Astrocyte (in vitro differentiated cells and primary cell): ENCODE data around the gene NT5E. TPM values are rescaled to one million over a fixed set of nuclear protein-coding genes. Genes with fewer than 3 reads are reported as not detected.

Source experiments
- DNase-seq: peaks from one replicate; pipeline ENCODE4 v3.0.0-alpha.2; 2010; ENCODE audit warnings: low read depth
- FAIRE-seq: peaks from 2 replicates; lab custom pipeline; 2011; peaks lifted over from hg19 to GRCh38; lab: Jason Lieb, UNC
- H2AFZ ChIP-seq: 2 replicates; pipeline ENCODE4 v1.6.0; 2012; ENCODE audit warnings: low read depth, low read length, inconsistent platforms
- H3K27ac ChIP-seq: 2 replicates; pipeline ENCODE4 v1.5.1; 2011; ENCODE audit warnings: low read depth, low read length, inconsistent platforms
- H3K27me3 ChIP-seq: 2 replicates; pipeline ENCODE4 v1.6.0; 2011; ENCODE audit warnings: low read length, inconsistent platforms; ENCODE audit not compliant: insufficient read depth
- H3K36me3 ChIP-seq: 2 replicates; pipeline ENCODE4 v1.5.1; 2011; ENCODE audit warnings: low read length, inconsistent platforms; ENCODE audit not compliant: insufficient read depth
- H3K4me1 ChIP-seq: 2 replicates; pipeline ENCODE4 v1.5.1; 2011; ENCODE audit warnings: low read length, inconsistent platforms; ENCODE audit not compliant: insufficient read depth
- H3K4me2 ChIP-seq: 2 replicates; pipeline ENCODE4 v1.6.0; 2012; ENCODE audit warnings: low read length, inconsistent platforms
- H3K4me3 ChIP-seq: 2 replicates; pipeline ENCODE4 v1.5.1; 2011; ENCODE audit warnings: low read depth, mild to moderate bottlenecking, low read length, inconsistent platforms; ENCODE audit not compliant: insufficient read depth
- H3K79me2 ChIP-seq: 2 replicates; pipeline ENCODE4 v1.6.0; 2012; ENCODE audit warnings: mild to moderate bottlenecking, low read length, inconsistent platforms; ENCODE audit not compliant: insufficient read depth
- H3K9ac ChIP-seq: 2 replicates; pipeline ENCODE4 v1.6.0; 2012; ENCODE audit warnings: mild to moderate bottlenecking, low read length, inconsistent platforms
- H3K9me3 ChIP-seq: 2 replicates; pipeline ENCODE4 v1.5.1; 2012; ENCODE audit warnings: low read depth, mild to moderate bottlenecking, low read length, inconsistent platforms; ENCODE audit not compliant: insufficient read depth
- H4K20me1 ChIP-seq: 2 replicates; pipeline ENCODE4 v1.6.0; 2012; ENCODE audit warnings: low read length, inconsistent platforms; ENCODE audit not compliant: insufficient read depth
- H3K27ac Mint-ChIP-seq: one replicate; pipeline ENCODE4 v1.8.0; 2021; ENCODE audit warnings: mild to moderate bottlenecking, mixed read lengths; ENCODE audit not compliant: unreplicated experiment
- H3K27me3 Mint-ChIP-seq: one replicate; pipeline ENCODE4 v1.8.0; 2021; ENCODE audit warnings: low read depth, mixed read lengths; ENCODE audit not compliant: unreplicated experiment
- H3K36me3 Mint-ChIP-seq: one replicate; pipeline ENCODE4 v1.8.0; 2021; ENCODE audit warnings: low read depth, mixed read lengths; ENCODE audit not compliant: unreplicated experiment
- H3K4me1 Mint-ChIP-seq: one replicate; pipeline ENCODE4 v1.8.0; 2021; ENCODE audit warnings: low read depth, mixed read lengths; ENCODE audit not compliant: unreplicated experiment
- H3K4me3 Mint-ChIP-seq: one replicate; pipeline ENCODE4 v1.8.0; 2021; ENCODE audit warnings: mild to moderate bottlenecking, moderate library complexity, mixed read lengths; ENCODE audit not compliant: unreplicated experiment
- H3K9me3 Mint-ChIP-seq: one replicate; pipeline ENCODE4 v1.8.0; 2021; ENCODE audit warnings: mild to moderate bottlenecking, mixed read lengths; ENCODE audit not compliant: unreplicated experiment
- EZH2 ChIP-seq: IDR thresholded peaks from 2 replicates; pipeline ENCODE4 v1.6.1; 2012; ENCODE audit warnings: mild to moderate bottlenecking, low read length, inconsistent platforms; ENCODE audit not compliant: insufficient read depth
- total RNA-seq: library from RNA; stranded (reverse); gene quantifications from 2 replicates; pipeline ENCODE4 v1.2.1, GENCODE V29; 2021
- TF ChIP-seq, protein P1 (sequence below): IDR thresholded peaks from 2 replicates; pipeline ENCODE4 v1.5.1; 2011; ENCODE audit warnings: low read depth, mild to moderate bottlenecking, inconsistent platforms, low read length, moderate library complexity; ENCODE audit not compliant: insufficient read depth

Gene NT5E
- total RNA-seq, 1 donor from 2014 or later, result 77.4 TPM

DNA sequence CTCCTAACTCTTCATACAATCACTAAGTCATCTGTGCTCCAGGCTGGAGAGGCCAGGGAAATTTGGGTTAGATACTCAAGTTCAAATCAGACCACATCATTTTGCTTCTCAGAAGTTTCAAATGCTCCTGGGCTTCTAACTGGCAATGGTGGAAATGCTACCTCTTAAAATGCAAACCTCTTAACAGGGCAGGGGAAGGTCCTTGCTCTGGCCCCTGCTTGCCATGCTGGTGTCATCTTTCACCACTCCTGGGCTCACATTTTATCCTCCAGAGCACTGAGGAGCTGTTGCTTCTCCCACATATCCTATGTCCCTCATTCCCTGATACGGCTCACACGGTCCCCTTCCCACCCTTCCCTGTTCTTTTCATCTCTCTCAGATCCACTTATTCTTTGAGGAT, 41.8 kb upstream of the NT5E start:
- no peak overlapping the region for H3K4me2 ChIP-seq
- no peak for FAIRE-seq
- H3K4me1 Mint-ChIP-seq, result peaks cover 39% of the 10 kb centered on the region
- no peaks in the 10 kb centered on the region for H4K20me1 ChIP-seq
- no peak overlapping the region for H3K4me3 ChIP-seq
- no peak overlapping the region for H3K27ac Mint-ChIP-seq
- no peak overlapping the region for H3K27ac ChIP-seq
- TF ChIP-seq EZH2, result no peak
- TF ChIP-seq, protein P1, sequence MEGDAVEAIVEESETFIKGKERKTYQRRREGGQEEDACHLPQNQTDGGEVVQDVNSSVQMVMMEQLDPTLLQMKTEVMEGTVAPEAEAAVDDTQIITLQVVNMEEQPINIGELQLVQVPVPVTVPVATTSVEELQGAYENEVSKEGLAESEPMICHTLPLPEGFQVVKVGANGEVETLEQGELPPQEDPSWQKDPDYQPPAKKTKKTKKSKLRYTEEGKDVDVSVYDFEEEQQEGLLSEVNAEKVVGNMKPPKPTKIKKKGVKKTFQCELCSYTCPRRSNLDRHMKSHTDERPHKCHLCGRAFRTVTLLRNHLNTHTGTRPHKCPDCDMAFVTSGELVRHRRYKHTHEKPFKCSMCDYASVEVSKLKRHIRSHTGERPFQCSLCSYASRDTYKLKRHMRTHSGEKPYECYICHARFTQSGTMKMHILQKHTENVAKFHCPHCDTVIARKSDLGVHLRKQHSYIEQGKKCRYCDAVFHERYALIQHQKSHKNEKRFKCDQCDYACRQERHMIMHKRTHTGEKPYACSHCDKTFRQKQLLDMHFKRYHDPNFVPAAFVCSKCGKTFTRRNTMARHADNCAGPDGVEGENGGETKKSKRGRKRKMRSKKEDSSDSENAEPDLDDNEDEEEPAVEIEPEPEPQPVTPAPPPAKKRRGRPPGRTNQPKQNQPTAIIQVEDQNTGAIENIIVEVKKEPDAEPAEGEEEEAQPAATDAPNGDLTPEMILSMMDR, result no peak
- H3K36me3 Mint-ChIP-seq, result no peaks in the 10 kb centered on the region
- H3K27me3 ChIP-seq, result no peaks in the 10 kb centered on the region
- no peak overlapping the region for H3K4me3 Mint-ChIP-seq
- H3K9me3 ChIP-seq, result no peaks in the 10 kb centered on the region
- no peaks in the 10 kb centered on the region for H3K9me3 Mint-ChIP-seq
- DNase-seq, result no peak
- no peak overlapping the region for H3K9ac ChIP-seq
- no peaks in the 10 kb centered on the region for H3K36me3 ChIP-seq
- H2AFZ ChIP-seq, result no peak overlapping the region
- H3K4me1 ChIP-seq, result peaks cover 35% of the 10 kb centered on the region
- no peaks in the 10 kb centered on the region for H3K27me3 Mint-ChIP-seq
- no peaks in the 10 kb centered on the region for H3K79me2 ChIP-seq

DNA sequence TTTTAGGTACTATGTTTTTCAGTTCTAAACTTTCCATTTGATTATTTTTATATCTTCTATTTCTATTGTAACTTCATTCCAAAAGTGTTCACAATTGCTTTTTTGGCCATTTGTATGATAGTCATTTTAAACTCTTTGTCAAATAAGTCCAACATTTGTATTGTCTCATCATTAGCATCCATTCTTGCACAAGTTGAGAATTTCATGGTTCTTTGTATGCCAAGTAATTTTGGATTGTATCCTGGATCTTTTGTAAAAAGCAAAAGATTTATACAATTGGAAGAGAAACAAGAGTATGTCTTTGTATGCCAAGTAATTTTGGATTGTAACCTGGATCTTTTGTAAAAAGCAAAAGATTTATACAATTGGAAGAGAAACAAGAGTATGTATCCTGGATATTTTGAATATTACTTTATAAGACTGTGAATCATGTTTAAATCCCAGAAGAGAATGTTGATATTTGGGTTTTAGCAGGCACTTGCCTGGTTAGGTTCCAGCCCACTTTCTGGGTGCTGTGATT, 36.9 kb upstream of the NT5E start:
- no peak overlapping the region for H3K27ac ChIP-seq
- H3K79me2 ChIP-seq, result no peaks in the 10 kb centered on the region
- no peak for FAIRE-seq
- H3K9ac ChIP-seq, result no peak overlapping the region
- no peak for TF ChIP-seq EZH2
- TF ChIP-seq, protein P1, result no peak
- H3K27me3 ChIP-seq, result no peaks in the 10 kb centered on the region
- no peak for DNase-seq
- H3K4me1 ChIP-seq, result peaks cover 4% of the 10 kb centered on the region
- no peak overlapping the region for H3K27ac Mint-ChIP-seq
- H3K36me3 Mint-ChIP-seq, result no peaks in the 10 kb centered on the region
- H3K4me2 ChIP-seq, result no peak overlapping the region
- no peaks in the 10 kb centered on the region for H3K9me3 Mint-ChIP-seq
- H3K9me3 ChIP-seq, result no peaks in the 10 kb centered on the region
- no peak overlapping the region for H2AFZ ChIP-seq
- no peak overlapping the region for H3K4me3 Mint-ChIP-seq
- no peaks in the 10 kb centered on the region for H3K36me3 ChIP-seq
- H4K20me1 ChIP-seq, result no peaks in the 10 kb centered on the region
- no peak overlapping the region for H3K4me3 ChIP-seq
- no peaks in the 10 kb centered on the region for H3K27me3 Mint-ChIP-seq
- peaks cover 10% of the 10 kb centered on the region for H3K4me1 Mint-ChIP-seq

DNA sequence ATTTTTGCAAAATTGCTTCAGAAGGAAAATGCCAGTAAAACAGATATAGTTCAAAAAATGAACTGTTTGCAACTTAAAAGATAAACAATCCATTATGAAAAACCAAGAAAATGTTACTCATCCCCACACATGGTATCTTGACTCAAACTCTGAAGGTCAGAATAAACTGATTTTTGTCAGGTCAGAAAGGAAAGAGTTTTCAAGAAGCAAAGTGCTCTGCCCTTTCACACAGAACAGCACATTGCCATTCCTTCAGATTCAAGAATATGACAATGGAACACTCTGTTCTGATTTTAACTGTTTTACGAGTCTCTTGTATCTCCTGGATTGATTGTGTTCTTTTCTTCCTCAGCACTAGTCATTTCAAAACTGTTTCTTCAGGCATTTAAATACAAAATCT, 33.8 kb upstream of the NT5E start:
- H3K27me3 ChIP-seq, result no peaks in the 10 kb centered on the region
- no peaks in the 10 kb centered on the region for H3K9me3 Mint-ChIP-seq
- DNase-seq, result no peak
- no peak overlapping the region for H3K27ac ChIP-seq
- no peaks in the 10 kb centered on the region for H3K36me3 Mint-ChIP-seq
- no peak overlapping the region for H3K27ac Mint-ChIP-seq
- peaks cover 8% of the 10 kb centered on the region for H3K4me1 ChIP-seq
- no peaks in the 10 kb centered on the region for H3K9me3 ChIP-seq
- H3K9ac ChIP-seq, result no peak overlapping the region
- no peaks in the 10 kb centered on the region for H3K27me3 Mint-ChIP-seq
- H3K4me3 ChIP-seq, result no peak overlapping the region
- H2AFZ ChIP-seq, result no peak overlapping the region
- no peaks in the 10 kb centered on the region for H3K36me3 ChIP-seq
- peak; percentile 37 for FAIRE-seq
- H4K20me1 ChIP-seq, result no peaks in the 10 kb centered on the region
- H3K4me2 ChIP-seq, result no peak overlapping the region
- H3K4me3 Mint-ChIP-seq, result no peak overlapping the region
- no peaks in the 10 kb centered on the region for H3K79me2 ChIP-seq
- peaks cover 24% of the 10 kb centered on the region for H3K4me1 Mint-ChIP-seq
- TF ChIP-seq EZH2, result no peak
- TF ChIP-seq, protein P1, result no peak
